ENCODE results near the gene ELP4.

ELP4 gene

GRCh38 chr11:31800398-31801265 is 291.1 kb downstream of the ELP4 start:
- no peak for DNase-seq (ENCODE audit: low spot score)

- no peak for DNase-seq (ENCODE audit: low spot score)
Observed at GRCh38 chr11:31801298-31801702, 291.7 kb downstream of the ELP4 start.

GRCh38 chr11:31802000-31802551 is 292.5 kb downstream of the ELP4 start:
- no peak for DNase-seq (ENCODE audit: low spot score)

GRCh38 chr11:31802609-31802989 is 293.0 kb downstream of the ELP4 start:
- DNase-seq (ENCODE audit: low spot score): no peak

GRCh38 chr11:31802990-31803812 is 293.6 kb downstream of the ELP4 start:
- no peak for DNase-seq (ENCODE audit: low spot score)

- DNase-seq (ENCODE audit: low spot score): no peak
Observed at GRCh38 chr11:31803813-31804311, 294.3 kb downstream of the ELP4 start.

- no peak for DNase-seq (ENCODE audit: low spot score)
Observed at GRCh38 chr11:31804312-31805036, 294.9 kb downstream of the ELP4 start.

- DNase-seq (ENCODE audit: low spot score): no peak
Observed at GRCh38 chr11:31805037-31805628, 295.6 kb downstream of the ELP4 start.

- DNase-seq (ENCODE audit: low spot score): no peak
Observed at GRCh38 chr11:31805629-31806185, 296.1 kb downstream of the ELP4 start.

- DNase-seq (ENCODE audit: low spot score): no peak
Observed at GRCh38 chr11:31806186-31806927, 296.8 kb downstream of the ELP4 start.

- no peak for DNase-seq (ENCODE audit: low spot score)
Observed at GRCh38 chr11:31806928-31807798, 297.6 kb downstream of the ELP4 start.

GRCh38 chr11:31807799-31808667 is 298.5 kb downstream of the ELP4 start:
- no peak for DNase-seq (ENCODE audit: low spot score)

GRCh38 chr11:31808721-31809540 is 299.4 kb downstream of the ELP4 start:
- no peak for DNase-seq (ENCODE audit: low spot score)

GRCh38 chr11:31809541-31809856 is 299.9 kb downstream of the ELP4 start:
- peak; percentile 7 for DNase-seq (ENCODE audit: low spot score)

- peak; percentile 53 for DNase-seq (ENCODE audit: low spot score)
Observed at GRCh38 chr11:31809857-31810778, 300.6 kb downstream of the ELP4 start.

GRCh38 chr11:31810779-31811647 is 301.4 kb downstream of the ELP4 start, which contains the start of gene PAX6:
Gene PAX6, minus strand, starts transcription at chr11:31811322. Its CDS starts 4,911 bp downstream, at chr11:31806411.
- peak; percentile 99 for DNase-seq (ENCODE audit: low spot score)
